Lower leg skin (tissue), 3 donors: ENCODE data around the gene RPAIN.

Experiments used
- POLR2A ChIP-seq, 2 donors: fragments of 450-650 bp; IDR thresholded peaks; one replicate each; pipeline ENCODE4 v1.6.1; 2016 to 2017; ENCODE audit warnings: antibody characterized with exemption in 2 of 2, mild to moderate bottlenecking in 1 of 2, moderate library complexity in 1 of 2
- TF ChIP-seq, protein P1 (sequence below), 3 donors: fragments of 450-650 bp; IDR thresholded peaks; one replicate each; pipeline ENCODE4 v1.5.1; 2016; ENCODE audit warnings: antibody characterized with exemption in 3 of 3, mild to moderate bottlenecking in 3 of 3, moderate library complexity in 2 of 3

- TF ChIP-seq, protein P1, sequence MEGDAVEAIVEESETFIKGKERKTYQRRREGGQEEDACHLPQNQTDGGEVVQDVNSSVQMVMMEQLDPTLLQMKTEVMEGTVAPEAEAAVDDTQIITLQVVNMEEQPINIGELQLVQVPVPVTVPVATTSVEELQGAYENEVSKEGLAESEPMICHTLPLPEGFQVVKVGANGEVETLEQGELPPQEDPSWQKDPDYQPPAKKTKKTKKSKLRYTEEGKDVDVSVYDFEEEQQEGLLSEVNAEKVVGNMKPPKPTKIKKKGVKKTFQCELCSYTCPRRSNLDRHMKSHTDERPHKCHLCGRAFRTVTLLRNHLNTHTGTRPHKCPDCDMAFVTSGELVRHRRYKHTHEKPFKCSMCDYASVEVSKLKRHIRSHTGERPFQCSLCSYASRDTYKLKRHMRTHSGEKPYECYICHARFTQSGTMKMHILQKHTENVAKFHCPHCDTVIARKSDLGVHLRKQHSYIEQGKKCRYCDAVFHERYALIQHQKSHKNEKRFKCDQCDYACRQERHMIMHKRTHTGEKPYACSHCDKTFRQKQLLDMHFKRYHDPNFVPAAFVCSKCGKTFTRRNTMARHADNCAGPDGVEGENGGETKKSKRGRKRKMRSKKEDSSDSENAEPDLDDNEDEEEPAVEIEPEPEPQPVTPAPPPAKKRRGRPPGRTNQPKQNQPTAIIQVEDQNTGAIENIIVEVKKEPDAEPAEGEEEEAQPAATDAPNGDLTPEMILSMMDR (IDR thresholded peaks at IDR 0.05): no peak
- TF ChIP-seq POLR2A (IDR thresholded peaks at IDR 0.05): no peak
These were observed 46.9 kb upstream of the RPAIN start for GRCh38 chr17:5373112-5373511.
